Bronchial epithelial cell (primary cell): ENCODE data around the gene SSTR5. TPM values are rescaled to one million over a fixed set of nuclear protein-coding genes. Genes with fewer than 3 reads are reported as not detected.

Source experiments
- DNase-seq: peaks from one replicate; pipeline ENCODE4 v3.0.0-alpha.2; 2010; ENCODE audit warnings: low read depth
- FAIRE-seq: peaks from 2 replicates; lab custom pipeline; 2011; peaks lifted over from hg19 to GRCh38; lab: Jason Lieb, UNC
- H3K27me3 ChIP-seq: 2 replicates; pipeline ENCODE4 v1.5.1; 2011; ENCODE audit warnings: low read length; ENCODE audit not compliant: control insufficient read depth, insufficient read depth
- H3K36me3 ChIP-seq: 2 replicates; pipeline ENCODE4 v1.5.1; 2011; ENCODE audit warnings: low read length; ENCODE audit not compliant: control insufficient read depth, insufficient read depth
- H3K4me3 ChIP-seq: 2 replicates; pipeline ENCODE4 v1.5.1; 2011; ENCODE audit warnings: mild to moderate bottlenecking, low read depth, low read length, control low read depth
- total RNA-seq: library from RNA; depleted of rRNA; stranded (reverse); fragments of >200 nt; gene quantifications from 2 replicates; pipeline ENCODE4 v1.2.1, GENCODE V29; 2014
- TF ChIP-seq, protein P1 (sequence below): IDR thresholded peaks from 2 replicates; pipeline ENCODE4 v1.5.1; 2011; ENCODE audit warnings: mild to moderate bottlenecking, moderate library complexity, low read length, control low read depth, inconsistent platforms; ENCODE audit not compliant: insufficient read depth, severe bottlenecking

The SSTR5 gene
- total RNA-seq, 1 donor from 2014 or later: not detected

- FAIRE-seq: no peak
- no peak for DNase-seq
- TF ChIP-seq, protein P1, sequence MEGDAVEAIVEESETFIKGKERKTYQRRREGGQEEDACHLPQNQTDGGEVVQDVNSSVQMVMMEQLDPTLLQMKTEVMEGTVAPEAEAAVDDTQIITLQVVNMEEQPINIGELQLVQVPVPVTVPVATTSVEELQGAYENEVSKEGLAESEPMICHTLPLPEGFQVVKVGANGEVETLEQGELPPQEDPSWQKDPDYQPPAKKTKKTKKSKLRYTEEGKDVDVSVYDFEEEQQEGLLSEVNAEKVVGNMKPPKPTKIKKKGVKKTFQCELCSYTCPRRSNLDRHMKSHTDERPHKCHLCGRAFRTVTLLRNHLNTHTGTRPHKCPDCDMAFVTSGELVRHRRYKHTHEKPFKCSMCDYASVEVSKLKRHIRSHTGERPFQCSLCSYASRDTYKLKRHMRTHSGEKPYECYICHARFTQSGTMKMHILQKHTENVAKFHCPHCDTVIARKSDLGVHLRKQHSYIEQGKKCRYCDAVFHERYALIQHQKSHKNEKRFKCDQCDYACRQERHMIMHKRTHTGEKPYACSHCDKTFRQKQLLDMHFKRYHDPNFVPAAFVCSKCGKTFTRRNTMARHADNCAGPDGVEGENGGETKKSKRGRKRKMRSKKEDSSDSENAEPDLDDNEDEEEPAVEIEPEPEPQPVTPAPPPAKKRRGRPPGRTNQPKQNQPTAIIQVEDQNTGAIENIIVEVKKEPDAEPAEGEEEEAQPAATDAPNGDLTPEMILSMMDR: no peak
- Histone ChIP-seq H3K27me3 (no peaks in the 10 kb centered on the region), H3K36me3 (no peaks in the 10 kb centered on the region), H3K4me3 (no peak overlapping the region)
Observed at GRCh38 chr16:1127101-1127500, 54.6 kb downstream of the SSTR5 start.

GRCh38 chr16:1127971-1128715 is 55.6 kb downstream of the SSTR5 start:
- TF ChIP-seq, protein P1: no peak
- Histone ChIP-seq H3K36me3 (no peaks in the 10 kb centered on the region), H3K27me3 (no peaks in the 10 kb centered on the region), H3K4me3 (no peak overlapping the region)
- DNase-seq: no peak
- no peak for FAIRE-seq

- no peak for DNase-seq
- no peaks in the 10 kb centered on the region for H3K36me3 ChIP-seq
- H3K4me3 ChIP-seq: no peak overlapping the region
- TF ChIP-seq, protein P1: no peak
- no peaks in the 10 kb centered on the region for H3K27me3 ChIP-seq
- FAIRE-seq: no peak
Observed at GRCh38 chr16:1129106-1129960, 56.8 kb downstream of the SSTR5 start.

GRCh38 chr16:1130382-1130781 is 57.8 kb downstream of the SSTR5 start:
- no peak overlapping the region for H3K4me3 ChIP-seq
- no peak for DNase-seq
- TF ChIP-seq, protein P1: no peak
- no peaks in the 10 kb centered on the region for H3K36me3 ChIP-seq
- H3K27me3 ChIP-seq: no peaks in the 10 kb centered on the region
- FAIRE-seq: no peak

Other genes with a start within 250 kb of the SSTR5 start
- 2.1 and 2.6 TPM in 2 replicates for gene LMF1, start 101.8 kb upstream of the SSTR5 start, total RNA-seq
- under 0.01 TPM in 2 replicates for gene SOX8, start 91.0 kb upstream of the SSTR5 start, total RNA-seq
- gene C1QTNF8, start 23.5 kb downstream of the SSTR5 start, total RNA-seq: not detected in 2 replicates
- gene CACNA1H, start 80.4 kb downstream of the SSTR5 start, total RNA-seq: not detected in 2 replicates
- not detected in 2 replicates for gene TPSG1, start 152.5 kb downstream of the SSTR5 start, total RNA-seq
- gene TPSB2, start 157.4 kb downstream of the SSTR5 start, total RNA-seq: not detected in 2 replicates
- not detected in 2 replicates for gene TPSAB1, start 168.0 kb downstream of the SSTR5 start, total RNA-seq
- gene TPSD1, start 183.3 kb downstream of the SSTR5 start, total RNA-seq: not detected in 2 replicates
- 34.9 and 49.8 TPM in 2 replicates for gene UBE2I, start 236.9 kb downstream of the SSTR5 start, total RNA-seq